Stimulated activated CD4-positive, alpha-beta T cell treated with anti-CD3 and anti-CD28 coated beads, Interleukin-12 subunit alpha, Interleukin-12 subunit beta, amount 100 ng/mL, for 24 hours (primary cell): ENCODE measurements around the gene P3H2.
"Not testable (repeated sequence)": the region's sequence is repeated elsewhere in the genome, so short reads cannot be mapped to it uniquely, and the experiment has no call there.

ENCODE experiments used
- DNase-seq, 2 experiments: peaks; one replicate each; pipeline ENCODE4 v3.0.0-alpha.2; 2020; ENCODE audit warnings: low read depth in 2 of 2

P3H2 gene

GRCh38 chr3:189982321-189982945, 138.3 kb downstream of the P3H2 start:
- no peak for DNase-seq

- DNase-seq = no peak
These were observed 139.0 kb downstream of the P3H2 start for GRCh38 chr3:189981668-189982067.

- DNase-seq = no peak
These were observed 141.9 kb downstream of the P3H2 start for GRCh38 chr3:189978753-189979152.

GRCh38 chr3:189977174-189977573, 143.5 kb downstream of the P3H2 start:
- DNase-seq = no peak

GRCh38 chr3:189975391-189975990, 145.2 kb downstream of the P3H2 start:
- DNase-seq = no peak

- DNase-seq = no peak
These were observed 146.3 kb downstream of the P3H2 start for GRCh38 chr3:189974359-189974758.

GRCh38 chr3:189967254-189967865, 153.3 kb downstream of the P3H2 start:
- DNase-seq = no peak

GRCh38 chr3:189966843-189967242, 153.9 kb downstream of the P3H2 start:
- DNase-seq = no peak

- DNase-seq = no peak
These were observed 155.9 kb downstream of the P3H2 start for GRCh38 chr3:189964623-189965332.

GRCh38 chr3:189962466-189962865, 158.2 kb downstream of the P3H2 start:
- no peak for DNase-seq

- DNase-seq = peak; percentile 51 to 74
These were observed 159.1 kb downstream of the P3H2 start for GRCh38 chr3:189961522-189962161.

GRCh38 chr3:189961086-189961485, 159.6 kb downstream of the P3H2 start:
- not testable (repeated sequence) for DNase-seq

- no peak for DNase-seq
These were observed 165.7 kb downstream of the P3H2 start for GRCh38 chr3:189954733-189955665.

- DNase-seq = no peak
These were observed 167.1 kb downstream of the P3H2 start for GRCh38 chr3:189953551-189953950.

GRCh38 chr3:189952272-189952671, 168.4 kb downstream of the P3H2 start:
- DNase-seq = no peak

- no peak for DNase-seq
These were observed 170.4 kb downstream of the P3H2 start for GRCh38 chr3:189950258-189950657.

- no peak for DNase-seq
These were observed 171.1 kb downstream of the P3H2 start for GRCh38 chr3:189949580-189949979.

GRCh38 chr3:189948724-189949045, 172.0 kb downstream of the P3H2 start:
- no peak for DNase-seq

GRCh38 chr3:189947948-189948723, 172.6 kb downstream of the P3H2 start:
- no peak for DNase-seq

GRCh38 chr3:189947068-189947467, 173.6 kb downstream of the P3H2 start:
- no peak for DNase-seq
